Osteocyte (in vitro differentiated cells): ENCODE data around the gene SPCS2. TPM values are rescaled to one million over a fixed set of nuclear protein-coding genes. Genes with fewer than 3 reads are reported as not detected.
"Not testable (repeated sequence)": the region's sequence is repeated elsewhere in the genome, so short reads cannot be mapped to it uniquely, and the experiment has no call there.

Experiments
- DNase-seq: peaks from one replicate; pipeline ENCODE4 v3.0.0; 2021; ENCODE audit warnings: mixed read lengths; ENCODE audit not compliant: unreplicated experiment; ENCODE audit errors: extremely low spot score
- H3K27ac Mint-ChIP-seq: one replicate; pipeline ENCODE4 v1.8.0; 2021; ENCODE audit warnings: mild to moderate bottlenecking, mixed read lengths; ENCODE audit not compliant: unreplicated experiment
- H3K27me3 Mint-ChIP-seq: one replicate; pipeline ENCODE4 v1.8.0; 2021; ENCODE audit warnings: mixed read lengths; ENCODE audit not compliant: unreplicated experiment
- H3K36me3 Mint-ChIP-seq: one replicate; pipeline ENCODE4 v1.8.0; 2021; ENCODE audit warnings: mixed read lengths; ENCODE audit not compliant: unreplicated experiment
- H3K4me1 Mint-ChIP-seq: one replicate; pipeline ENCODE4 v1.8.0; 2021; ENCODE audit warnings: mixed read lengths; ENCODE audit not compliant: unreplicated experiment
- H3K4me3 Mint-ChIP-seq: one replicate; pipeline ENCODE4 v1.8.0; 2021; ENCODE audit warnings: mild to moderate bottlenecking, moderate library complexity, mixed read lengths; ENCODE audit not compliant: unreplicated experiment
- H3K9me3 Mint-ChIP-seq: one replicate; pipeline ENCODE4 v1.8.0; 2021; ENCODE audit warnings: mixed read lengths; ENCODE audit not compliant: unreplicated experiment
- total RNA-seq: library from RNA; stranded (reverse); gene quantifications from 2 replicates; pipeline ENCODE4 v1.2.1, GENCODE V29; 2021
- TF ChIP-seq, protein P1 (sequence below): fragments of 200-600 bp; sonication (generic); IDR thresholded peaks from 2 replicates; pipeline ENCODE4 v1.5.0; 2021; ENCODE audit warnings: antibody characterized with exemption, mild to moderate bottlenecking, moderate library complexity

The SPCS2 gene
- total RNA-seq, 1 donor from 2014 or later, result 153 TPM

- Mint-ChIP-seq H3K36me3 (peaks cover 17% of the 10 kb centered on the region), H3K4me1 (peaks cover 2% of the 10 kb centered on the region), H3K4me3 (no peak overlapping the region), H3K9me3 (no peaks in the 10 kb centered on the region), H3K27ac (no peak overlapping the region), H3K27me3 (no peaks in the 10 kb centered on the region)
- TF ChIP-seq, protein P1, sequence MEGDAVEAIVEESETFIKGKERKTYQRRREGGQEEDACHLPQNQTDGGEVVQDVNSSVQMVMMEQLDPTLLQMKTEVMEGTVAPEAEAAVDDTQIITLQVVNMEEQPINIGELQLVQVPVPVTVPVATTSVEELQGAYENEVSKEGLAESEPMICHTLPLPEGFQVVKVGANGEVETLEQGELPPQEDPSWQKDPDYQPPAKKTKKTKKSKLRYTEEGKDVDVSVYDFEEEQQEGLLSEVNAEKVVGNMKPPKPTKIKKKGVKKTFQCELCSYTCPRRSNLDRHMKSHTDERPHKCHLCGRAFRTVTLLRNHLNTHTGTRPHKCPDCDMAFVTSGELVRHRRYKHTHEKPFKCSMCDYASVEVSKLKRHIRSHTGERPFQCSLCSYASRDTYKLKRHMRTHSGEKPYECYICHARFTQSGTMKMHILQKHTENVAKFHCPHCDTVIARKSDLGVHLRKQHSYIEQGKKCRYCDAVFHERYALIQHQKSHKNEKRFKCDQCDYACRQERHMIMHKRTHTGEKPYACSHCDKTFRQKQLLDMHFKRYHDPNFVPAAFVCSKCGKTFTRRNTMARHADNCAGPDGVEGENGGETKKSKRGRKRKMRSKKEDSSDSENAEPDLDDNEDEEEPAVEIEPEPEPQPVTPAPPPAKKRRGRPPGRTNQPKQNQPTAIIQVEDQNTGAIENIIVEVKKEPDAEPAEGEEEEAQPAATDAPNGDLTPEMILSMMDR, result no peak
- no peak for DNase-seq
Measured at GRCh38 chr11:74984070-74984469, 35.0 kb downstream of the SPCS2 start.

DNA sequence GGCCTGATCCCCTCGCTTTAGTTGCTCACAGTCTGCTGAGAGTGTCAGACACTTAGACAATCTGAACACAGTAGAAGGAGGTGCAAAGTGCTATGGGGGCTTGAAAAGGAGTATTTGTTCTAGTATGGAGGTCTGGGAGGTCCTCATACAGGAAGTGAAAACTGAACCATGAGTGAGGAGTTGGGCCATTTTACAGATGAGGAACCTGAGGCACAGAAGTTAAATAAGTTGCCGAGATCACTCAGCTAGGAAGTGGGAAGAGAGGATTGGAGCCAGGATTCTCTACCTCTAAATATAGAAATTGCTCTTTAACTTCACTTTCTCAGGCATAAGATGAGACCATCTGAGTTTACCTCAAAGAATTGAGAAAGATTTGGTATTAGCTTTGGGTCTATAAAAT lies 35.7 kb downstream of the SPCS2 start:
- Mint-ChIP-seq H3K27ac (no peak overlapping the region), H3K9me3 (no peaks in the 10 kb centered on the region), H3K4me3 (no peak overlapping the region), H3K36me3 (peaks cover 14% of the 10 kb centered on the region), H3K4me1 (peaks cover 9% of the 10 kb centered on the region), H3K27me3 (no peaks in the 10 kb centered on the region)
- no peak for DNase-seq
- TF ChIP-seq, protein P1, result no peak

DNA sequence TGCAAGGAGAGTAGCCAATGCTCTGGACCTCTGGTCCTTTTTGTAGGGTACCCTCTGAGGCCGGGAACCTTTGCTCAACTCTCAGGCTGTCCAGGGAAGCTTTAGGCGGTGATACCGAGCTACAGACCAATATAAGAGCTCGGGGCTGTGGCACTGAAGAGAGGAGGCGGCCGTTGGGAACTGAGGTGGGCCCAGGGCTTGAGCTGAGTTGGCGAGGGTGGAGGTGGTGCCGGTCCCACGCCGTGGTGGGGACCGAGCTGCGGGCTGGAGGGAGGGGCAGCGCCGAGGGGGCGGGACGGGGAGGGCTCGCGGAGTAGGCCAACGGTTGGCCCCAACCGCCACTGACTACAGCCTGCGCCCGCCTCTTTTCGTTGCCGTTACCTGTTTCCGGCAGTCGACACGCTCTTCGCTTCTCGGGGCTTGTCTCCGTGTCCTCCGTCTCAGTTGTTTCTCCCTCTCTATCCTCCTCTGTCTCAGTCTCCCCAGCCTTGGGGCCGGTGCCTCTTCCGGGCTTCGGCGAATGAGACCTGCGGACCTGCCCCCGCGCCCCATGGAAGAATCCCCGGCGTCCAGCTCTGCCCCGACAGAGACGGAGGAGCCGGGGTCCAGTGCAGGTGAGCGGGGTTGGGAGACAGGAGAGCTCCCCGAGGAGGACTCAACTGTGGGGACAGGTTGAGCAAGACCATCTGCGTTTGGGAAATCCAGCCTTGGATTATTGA lies 39.6 kb downstream of the SPCS2 start, which contains the start of gene NEU3:
Gene NEU3 (plus strand): TSS at position 393 of the 719 bp plus-strand sequence. CDS start 128 bp downstream, at position 521.
- TF ChIP-seq, protein P1, result no peak
- DNase-seq, result peak; percentile 89
- Mint-ChIP-seq H3K4me3 (peak within 1 kb of the TSS; percentile 95), H3K27ac (peak within 1 kb of the TSS; percentile 92), H3K4me1 (peaks cover 12% of the 10 kb centered on the region), H3K36me3 (no peaks in the 10 kb centered on the region), H3K27me3 (no peaks in the 10 kb centered on the region), H3K9me3 (no peaks in the 10 kb centered on the region)

DNA sequence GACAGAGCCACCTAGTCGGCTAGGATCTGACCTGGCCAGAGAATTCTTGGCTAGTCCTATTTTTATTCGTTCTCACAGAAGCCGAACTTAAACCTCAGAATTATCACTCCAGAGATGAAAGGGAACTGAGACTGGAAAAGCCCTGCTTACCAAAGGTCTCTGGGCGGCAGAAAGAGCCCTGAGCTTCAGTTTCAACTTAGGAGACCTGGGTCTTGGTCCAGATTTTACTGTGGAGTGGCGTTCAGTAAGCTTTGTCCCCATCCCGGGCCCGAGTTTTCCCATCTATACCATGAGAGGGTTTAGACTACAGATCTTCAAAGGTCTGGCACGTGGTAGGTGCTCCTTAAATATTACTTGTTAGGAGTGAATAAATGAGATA lies 40.2 kb downstream of the SPCS2 start:
- Mint-ChIP-seq H3K36me3 (no peaks in the 10 kb centered on the region), H3K9me3 (no peaks in the 10 kb centered on the region), H3K27ac (peak overlapping the region; percentile 92), H3K4me1 (peaks cover 12% of the 10 kb centered on the region), H3K4me3 (peak overlapping the region; percentile 95), H3K27me3 (no peaks in the 10 kb centered on the region)
- DNase-seq, result no peak
- TF ChIP-seq, protein P1, result no peak

DNA sequence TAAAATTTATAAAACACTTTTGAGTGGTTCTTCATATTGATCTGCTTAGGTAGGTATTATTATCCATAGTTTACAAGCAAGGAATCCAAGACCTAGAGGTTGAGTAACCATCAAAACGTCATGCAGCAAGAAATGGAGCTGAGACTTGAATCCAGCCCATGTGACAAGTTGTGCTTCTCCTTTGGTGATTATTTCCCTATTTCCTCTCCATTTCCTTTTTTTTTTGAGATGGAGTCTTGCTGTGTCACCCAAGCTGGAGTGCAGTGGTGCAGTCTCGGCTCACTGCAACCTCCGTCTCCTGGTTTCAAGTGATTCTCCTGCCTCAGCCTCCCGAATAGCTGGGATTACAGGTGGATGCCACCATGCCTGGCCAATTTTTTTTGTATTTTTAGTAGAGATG lies 41.1 kb downstream of the SPCS2 start:
- not testable (repeated sequence) for H3K9me3 Mint-ChIP-seq, H3K4me3 Mint-ChIP-seq, H3K36me3 Mint-ChIP-seq, H3K27me3 Mint-ChIP-seq, H3K27ac Mint-ChIP-seq, DNase-seq
- H3K4me1 Mint-ChIP-seq, result peaks cover 12% of the 10 kb centered on the region
